CD4-positive, alpha-beta T cell treated with Interleukin-2 at 100 ng/mL for 4 hours (primary cell): ENCODE results near the gene C2.
"Not testable (repeated sequence)": the region's sequence is repeated elsewhere in the genome, so short reads cannot be mapped to it uniquely, and the experiment has no call there.

Source experiments
- DNase-seq: peaks from one replicate; pipeline ENCODE4 v3.0.0-alpha.2; 2020; ENCODE audit warnings: low spot score

C2 gene

GRCh38 chr6:31899215-31899614 is 28.3 kb upstream of the C2 start:
- no peak for DNase-seq

GRCh38 chr6:31899882-31900722 is 27.4 kb upstream of the C2 start:
- no peak for DNase-seq

DNA sequence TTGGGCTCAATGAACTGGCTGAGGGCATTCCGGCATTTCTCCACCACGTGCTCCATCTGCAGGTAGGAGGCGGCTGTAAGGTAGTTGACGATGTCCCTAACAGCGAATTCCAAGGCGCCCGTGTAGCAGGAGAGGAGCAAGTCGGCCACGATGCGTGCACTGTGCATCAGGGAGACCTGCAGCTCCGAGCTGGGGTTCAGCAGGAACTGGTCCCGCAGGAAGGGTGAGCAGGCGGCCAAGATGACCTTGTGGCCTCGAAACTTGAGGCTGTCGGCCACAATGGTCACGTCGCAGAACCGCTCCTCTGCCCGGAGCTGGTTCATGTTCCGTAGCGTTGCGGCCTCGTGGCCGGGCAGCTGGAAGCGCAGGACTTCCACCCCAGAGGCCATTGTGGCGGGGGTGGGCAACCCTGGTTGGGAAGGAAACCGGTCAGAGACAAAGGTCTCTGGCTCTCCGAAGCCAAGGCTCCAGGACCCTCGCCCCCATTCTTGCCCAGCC is 26.6 kb upstream of the C2 start:
- no peak for DNase-seq

- DNase-seq: peak; percentile 68
Measured at GRCh38 chr6:31901415-31901952, 26.0 kb upstream of the C2 start.

DNA sequence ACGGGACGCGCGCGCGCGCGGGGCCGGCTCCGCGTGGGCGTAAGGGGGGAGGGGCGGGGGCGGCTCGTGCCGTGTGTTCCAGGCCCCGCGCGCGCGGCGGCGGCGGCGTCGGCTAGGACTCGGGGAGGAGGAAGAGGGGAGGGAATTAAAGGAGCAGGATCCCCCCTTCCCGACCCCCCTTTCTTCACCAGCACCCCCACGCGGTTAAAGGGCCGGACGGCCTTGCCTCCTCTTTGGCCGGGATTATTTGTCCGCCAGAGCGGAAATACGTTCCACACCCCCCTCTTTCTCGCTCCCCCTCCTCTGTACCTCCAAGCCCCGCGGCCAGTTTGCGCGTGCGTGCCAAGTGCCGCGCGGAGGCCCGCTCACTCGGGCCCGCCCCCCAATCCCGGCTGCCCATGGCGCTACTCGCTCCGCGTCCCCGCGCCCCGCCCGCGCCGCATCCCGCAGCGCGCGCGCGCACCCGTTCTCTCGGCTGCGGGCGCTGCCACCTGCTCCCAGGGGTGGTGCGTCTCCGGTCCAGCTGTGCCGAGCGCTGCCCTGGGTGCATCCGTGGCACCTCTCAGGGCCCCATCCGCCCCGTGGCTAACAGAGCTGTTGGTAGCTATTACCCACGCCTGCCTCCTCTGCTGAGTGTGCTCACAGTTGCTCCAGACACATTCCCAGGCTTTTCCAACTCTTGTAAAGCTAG is 25.4 kb upstream of the C2 start, which contains the start of gene ZBTB12:
TSS of gene ZBTB12 (minus strand) at position 134 of the 691 bp plus-strand sequence. CDS start 781 bp downstream, outside the sequence.
- peak; percentile 84 for DNase-seq

DNA sequence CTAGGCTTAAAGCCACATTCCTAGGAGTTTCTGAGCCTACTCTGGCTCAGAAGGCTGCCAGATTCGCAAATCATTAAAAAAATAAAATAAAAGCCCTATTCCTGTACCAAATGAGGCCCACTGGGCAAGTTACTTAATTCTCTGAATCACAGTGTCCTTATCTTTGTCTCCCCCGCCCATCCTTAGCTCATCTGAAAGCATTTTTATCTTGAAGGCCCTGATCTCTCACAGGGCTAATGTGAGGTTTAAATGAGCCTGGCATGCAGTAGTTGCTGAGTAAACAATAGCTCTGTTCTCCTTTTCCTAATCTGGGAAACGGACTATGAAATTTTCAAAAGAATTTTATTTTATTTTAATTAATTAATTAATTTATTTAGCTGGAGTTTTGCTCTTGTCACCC is 23.6 kb upstream of the C2 start:
- DNase-seq: no peak

DNA sequence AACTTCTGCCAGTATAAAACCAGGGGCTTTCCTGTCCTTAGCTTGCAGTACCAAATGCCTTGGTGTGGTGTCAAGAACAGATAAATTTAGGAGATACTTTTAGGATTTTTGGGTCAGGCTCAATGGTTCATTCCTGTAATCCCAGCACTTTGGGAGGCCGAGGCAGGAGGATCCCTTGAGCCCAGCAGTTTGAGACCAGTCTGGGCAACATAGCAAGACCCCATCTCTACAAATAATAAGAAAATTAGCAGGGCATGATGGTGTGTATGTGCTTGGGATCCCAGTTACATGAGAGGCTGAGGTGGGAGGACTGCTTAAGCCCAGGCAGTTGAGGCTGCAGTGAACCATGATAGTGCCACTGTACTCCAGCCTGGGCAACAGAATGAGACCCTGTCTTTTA is 22.5 kb upstream of the C2 start:
- DNase-seq: no peak

- no peak for DNase-seq
Measured at GRCh38 chr6:31906122-31906521, 21.4 kb upstream of the C2 start.

DNA sequence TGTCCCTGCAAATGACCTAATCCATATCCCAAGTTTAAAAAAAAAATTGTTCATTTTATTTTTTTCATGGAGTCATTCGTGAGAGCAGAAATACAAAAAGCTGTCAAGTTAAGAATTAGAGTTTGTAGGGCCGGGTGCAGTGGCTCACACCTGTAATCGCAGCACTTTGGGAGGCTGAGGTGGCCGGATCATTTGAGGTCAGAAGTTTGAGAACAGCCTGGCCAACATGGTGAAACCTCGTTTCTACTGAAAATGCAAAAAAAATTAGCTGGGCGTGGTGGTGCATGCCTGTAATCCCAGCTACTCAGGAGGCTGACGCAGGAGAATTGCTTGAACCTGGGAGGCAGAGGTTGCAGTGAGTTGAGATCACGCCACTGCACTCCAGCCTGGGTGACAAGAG is 20.8 kb upstream of the C2 start:
- not testable (repeated sequence) for DNase-seq

- no peak for DNase-seq
Measured at GRCh38 chr6:31907158-31907813, 20.2 kb upstream of the C2 start.

DNA sequence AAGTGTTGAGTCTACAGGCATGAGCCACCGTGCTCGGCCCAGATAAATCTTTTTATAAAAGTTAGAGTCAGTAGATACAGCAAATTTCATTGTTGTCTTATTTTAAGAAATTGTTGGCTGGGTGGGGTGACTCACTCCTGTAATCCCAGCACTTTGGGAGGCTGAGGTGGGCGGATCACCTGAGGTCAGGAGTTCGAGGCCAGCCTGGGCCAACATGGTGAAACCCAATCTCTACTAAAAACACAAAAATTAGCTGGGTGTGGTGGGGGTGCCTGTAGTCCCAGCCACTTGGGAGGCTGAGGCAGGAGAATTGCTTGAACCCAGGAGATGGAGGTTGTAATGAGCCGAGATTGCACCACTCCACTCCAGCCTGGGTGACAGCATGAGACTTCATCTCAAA is 19.3 kb upstream of the C2 start:
- DNase-seq: not testable (repeated sequence)

DNA sequence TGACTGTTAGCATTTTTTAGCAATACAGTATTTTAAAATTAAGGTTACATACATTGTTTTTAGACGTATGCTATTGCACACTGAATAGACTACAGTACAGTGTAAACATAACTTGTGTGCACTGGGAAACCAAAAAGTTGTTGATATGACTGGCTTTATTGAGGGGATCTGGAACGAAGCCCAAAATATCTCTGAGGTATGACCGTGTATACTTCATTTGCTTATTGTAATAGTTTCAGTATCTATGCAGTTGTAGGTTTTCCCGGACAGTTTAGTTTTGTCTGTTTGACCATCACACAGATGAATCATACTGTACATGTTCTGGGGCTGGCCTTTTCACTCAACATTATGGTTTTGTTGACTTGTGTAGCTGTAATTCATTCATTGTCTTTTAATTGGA is 18.7 kb upstream of the C2 start:
- no peak for DNase-seq

DNA sequence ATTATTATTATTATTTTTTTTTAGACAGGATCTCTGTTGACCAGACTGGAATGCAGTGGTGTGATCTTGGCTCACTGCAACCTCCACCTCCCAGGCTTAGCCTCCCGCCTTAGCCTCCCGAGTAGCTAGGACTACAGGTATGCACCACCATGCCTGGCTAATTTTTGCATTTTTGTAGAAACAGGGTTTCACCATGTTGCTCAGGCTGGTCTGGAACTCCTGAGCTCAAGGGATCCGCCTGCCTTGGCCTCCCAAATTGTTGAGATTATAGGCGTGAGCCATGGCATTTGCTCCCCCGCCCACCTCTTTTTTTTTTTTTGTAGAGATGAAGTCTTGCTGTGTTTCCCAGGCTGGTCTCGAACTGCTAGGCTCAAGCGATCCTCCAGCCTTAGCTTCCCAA is 18.2 kb upstream of the C2 start:
- DNase-seq: not testable (repeated sequence)

- DNase-seq: no peak
Measured at GRCh38 chr6:31911826-31912585, 15.5 kb upstream of the C2 start.

DNA sequence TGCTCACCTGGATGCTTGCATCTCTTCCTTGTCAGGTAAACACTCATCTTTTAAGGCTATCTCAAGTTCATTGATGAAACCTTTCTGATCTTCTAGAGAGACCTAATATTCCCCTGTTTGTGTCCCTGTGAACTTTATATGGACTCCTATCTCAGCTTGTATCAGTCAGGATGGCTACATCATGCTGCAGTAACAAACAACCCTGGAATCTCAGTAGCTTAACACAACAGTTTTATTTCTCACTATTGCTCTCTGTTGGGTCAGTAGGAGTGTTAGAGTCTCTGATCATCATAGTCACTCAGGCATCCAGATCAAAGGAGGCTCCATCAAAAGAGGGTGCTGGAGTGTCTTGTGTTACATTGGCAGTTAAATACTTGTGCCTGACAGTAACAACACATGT is 12.2 kb upstream of the C2 start:
- DNase-seq: no peak

- DNase-seq: no peak
Measured at GRCh38 chr6:31915756-31916155, 11.8 kb upstream of the C2 start.

DNA sequence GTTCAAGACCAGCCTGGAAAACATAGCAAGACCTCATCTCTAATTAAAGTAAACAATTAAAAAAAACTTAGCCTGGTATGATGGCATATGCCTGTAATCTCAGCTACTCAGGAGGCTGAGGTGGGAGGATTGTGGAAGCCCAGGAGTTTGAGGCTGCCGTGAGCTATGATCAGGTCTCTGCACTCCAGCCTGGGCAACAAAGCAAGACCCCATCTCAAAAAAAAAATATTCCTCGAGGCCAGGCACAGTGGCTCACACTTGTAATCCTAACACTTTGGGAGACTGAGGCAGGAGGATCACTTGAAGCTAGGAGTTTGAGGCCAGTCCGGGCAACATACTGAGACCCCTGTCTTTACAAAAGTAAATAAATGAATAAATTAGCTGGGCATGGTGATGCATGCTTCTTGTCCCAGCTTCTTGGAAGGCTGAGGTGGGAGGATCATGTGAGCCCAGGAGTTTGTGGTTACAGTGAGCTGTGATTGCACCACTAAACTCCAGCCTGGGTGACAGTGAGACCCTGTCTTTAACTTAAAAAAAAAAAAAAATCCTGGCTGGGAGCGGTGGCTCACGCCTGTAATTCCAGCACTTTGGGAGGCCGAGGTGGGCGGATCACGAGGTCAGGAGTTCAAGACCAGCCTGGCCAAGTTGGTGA is 9.3 kb upstream of the C2 start:
- DNase-seq: no peak

DNA sequence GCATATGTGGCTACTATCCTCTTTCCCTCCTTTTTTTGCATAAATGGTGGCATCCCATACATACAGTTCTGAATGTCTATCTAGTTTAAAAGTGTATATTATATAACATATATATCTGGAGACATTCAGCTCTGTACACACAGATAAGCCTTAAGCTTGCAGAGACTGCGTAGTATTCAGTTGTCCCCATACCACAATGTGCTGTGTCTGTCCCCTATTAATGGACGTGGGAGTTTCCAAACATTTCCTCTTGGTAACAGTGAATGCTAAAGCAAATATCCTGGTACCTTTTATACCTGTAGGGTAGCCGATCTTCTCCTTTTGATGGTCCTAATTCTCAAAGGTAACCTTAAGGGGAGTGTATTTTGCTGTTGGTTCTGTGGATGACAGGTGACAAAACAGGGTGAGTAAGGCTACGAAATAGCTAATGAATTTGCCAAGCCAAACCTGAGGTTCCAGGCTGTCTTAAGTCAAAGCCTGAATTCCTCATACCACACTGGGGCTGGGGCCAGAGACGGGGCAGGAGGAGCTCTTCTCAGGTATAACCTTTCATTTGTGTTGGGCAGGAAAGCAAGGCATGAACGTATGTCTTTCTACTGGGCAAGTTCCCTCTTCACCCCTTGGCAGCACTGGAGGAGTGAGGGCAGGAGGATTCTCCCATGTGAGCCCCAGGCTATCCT is 7.8 kb upstream of the C2 start:
- DNase-seq: no peak

GRCh38 chr6:31920811-31921210 is 6.7 kb upstream of the C2 start:
- DNase-seq: no peak

- peak; percentile 20 for DNase-seq
Measured at GRCh38 chr6:31922942-31923341, 4.6 kb upstream of the C2 start.
